NCI-H748 treated with DMSO at 0.1 percent for 48 hours (cell line): ENCODE measurements around the gene PLXDC2.
A peak's percentile ranks its signal among the peaks of the same experiment; 100 is the strongest.
"Not testable (repeated sequence)": the region's sequence is repeated elsewhere in the genome, so short reads cannot be mapped to it uniquely, and the experiment has no call there.

Source experiments
- DNase-seq: peaks from one replicate; lab custom pipeline; 2025; lab: John Stamatoyannopoulos, UW

The PLXDC2 gene

DNA sequence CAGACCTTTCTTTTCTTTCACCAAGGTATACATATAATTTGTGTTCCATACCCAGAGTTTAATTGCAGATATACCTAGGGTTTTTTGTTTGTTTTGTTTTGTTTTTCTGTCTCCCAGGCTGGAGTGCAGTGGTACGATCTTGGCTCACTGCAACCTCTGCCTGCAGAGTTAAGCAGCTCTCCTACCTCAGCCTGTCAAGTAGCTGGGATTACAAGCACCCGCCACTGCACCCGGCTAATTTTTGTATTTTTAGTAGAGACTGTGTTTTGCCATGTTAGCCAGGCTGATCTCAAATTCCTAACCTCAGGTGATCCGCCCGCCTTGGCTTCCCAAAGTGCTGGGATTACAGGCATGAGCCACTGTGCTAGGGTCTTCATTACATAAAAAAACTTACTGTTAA is 228.9 kb downstream of the PLXDC2 start:
- not testable (repeated sequence) for DNase-seq

DNA sequence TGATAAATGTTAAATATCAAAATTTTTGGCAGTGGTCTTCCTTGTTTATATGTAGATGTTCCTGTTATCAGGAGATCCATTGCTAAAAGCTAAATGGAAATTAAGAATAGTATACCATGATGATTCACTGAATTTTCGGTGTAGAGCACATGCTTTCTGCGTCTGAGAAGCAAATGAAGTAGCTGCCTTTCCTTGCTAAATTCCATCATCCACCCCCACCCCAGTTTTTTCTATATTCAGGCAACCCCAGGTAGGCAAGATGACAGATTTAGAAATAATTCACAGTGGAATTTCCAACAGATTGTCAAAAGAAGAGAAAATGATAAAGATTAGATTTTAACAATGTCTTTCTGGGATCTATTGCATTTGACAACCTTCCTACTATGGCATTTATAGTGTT is 231.9 kb downstream of the PLXDC2 start:
- no peak for DNase-seq

DNA sequence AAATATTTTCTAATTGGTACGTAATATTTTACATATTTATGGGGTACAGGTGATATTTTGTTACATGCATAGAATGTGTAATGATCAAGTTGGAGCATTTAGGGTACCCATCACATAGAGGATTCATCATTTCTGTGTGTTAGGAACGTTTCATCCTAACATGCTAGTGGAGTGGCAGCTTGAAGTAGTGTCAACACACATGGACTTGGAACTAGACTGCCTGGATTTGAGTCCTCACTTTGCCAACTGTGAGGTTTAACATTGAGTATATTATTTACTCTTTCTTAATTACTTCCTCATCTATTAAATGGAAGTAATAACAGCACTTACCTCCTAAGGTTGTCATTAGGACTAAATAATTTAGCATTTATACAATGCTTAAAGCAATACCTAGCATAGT is 241.9 kb downstream of the PLXDC2 start:
- DNase-seq = peak; percentile 68

DNA sequence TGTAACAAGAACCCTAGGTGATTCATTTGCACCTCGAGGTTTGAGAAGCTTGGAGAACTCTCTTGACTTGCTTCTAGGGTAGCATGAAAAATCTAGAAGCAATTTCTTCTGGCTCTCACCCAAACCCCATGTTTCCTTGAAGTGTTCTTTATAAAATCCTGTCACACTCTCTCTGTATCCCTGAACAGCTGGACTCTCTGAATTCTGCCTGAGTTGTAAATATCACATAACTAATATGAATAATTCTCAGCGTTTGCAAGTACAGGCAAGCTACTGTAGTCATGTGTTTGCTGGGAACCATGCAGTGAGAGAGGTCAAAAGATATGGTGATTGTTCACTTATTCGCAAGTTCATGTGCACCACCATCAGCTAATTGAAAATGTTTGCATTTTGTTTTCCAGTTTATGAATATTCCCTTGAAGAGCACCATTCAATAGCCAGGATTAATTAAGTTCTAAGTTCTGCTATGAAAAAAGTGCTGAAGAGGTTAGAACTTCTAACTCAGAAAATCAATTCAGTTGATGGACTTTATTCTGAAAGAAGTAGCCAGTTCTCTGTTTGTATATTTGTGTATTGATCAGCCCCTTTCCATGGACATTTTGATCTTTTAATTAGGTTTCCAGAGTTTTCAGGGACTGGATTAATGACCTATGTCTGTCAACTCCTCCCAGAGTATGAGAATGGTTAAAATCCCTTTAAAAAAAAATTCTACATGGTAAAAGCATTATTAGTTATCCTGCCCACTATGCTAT is 243.0 kb downstream of the PLXDC2 start:
- no peak for DNase-seq

GRCh38 chr10:20065814-20066213 is 249.6 kb downstream of the PLXDC2 start:
- no peak for DNase-seq

DNA sequence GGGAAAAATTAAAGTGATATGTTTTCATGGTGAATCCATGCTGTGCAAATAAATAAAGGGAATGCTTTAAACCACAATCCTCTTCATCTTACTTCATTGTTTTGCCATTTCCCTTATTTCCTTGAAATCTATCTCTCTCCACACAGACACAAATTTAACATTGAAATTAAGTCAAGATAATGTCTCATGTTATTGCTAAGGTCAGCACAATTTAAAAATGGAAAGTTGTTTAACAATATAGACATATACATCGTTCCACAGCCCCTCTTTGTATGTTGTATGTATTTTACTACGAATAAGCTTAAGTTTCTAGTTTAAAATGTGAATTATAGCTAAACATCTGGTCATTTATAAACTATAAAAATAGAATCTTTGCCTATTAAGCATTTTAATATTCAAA is 256.9 kb downstream of the PLXDC2 start:
- DNase-seq = no peak

- DNase-seq = no peak
These were observed 259.5 kb downstream of the PLXDC2 start for GRCh38 chr10:20075713-20076112.

DNA sequence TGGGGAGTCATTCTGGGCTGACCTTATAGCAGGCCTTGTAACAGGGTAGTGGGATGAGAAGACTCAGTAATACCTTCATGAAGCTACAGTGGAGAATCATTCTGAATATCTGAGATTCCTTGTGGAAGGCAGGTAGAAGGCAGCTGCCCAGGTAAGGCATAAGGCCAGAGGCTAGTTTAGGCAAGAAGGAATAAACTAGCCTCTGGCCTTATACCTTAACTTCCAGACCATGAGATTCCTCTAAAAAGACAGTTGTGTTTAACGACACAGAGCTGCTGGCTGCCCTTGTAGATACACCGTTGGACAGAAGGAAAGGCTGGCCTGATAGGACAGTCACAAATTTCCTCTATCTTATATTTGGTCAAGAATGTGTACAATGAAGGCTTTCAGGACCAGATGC is 268.2 kb downstream of the PLXDC2 start:
- no peak for DNase-seq

- no peak for DNase-seq
These were observed 268.9 kb downstream of the PLXDC2 start for GRCh38 chr10:20085115-20085514.

GRCh38 chr10:20087353-20087752 is 271.1 kb downstream of the PLXDC2 start:
- DNase-seq = no peak

GRCh38 chr10:20088061-20088701 is 271.9 kb downstream of the PLXDC2 start:
- no peak for DNase-seq

DNA sequence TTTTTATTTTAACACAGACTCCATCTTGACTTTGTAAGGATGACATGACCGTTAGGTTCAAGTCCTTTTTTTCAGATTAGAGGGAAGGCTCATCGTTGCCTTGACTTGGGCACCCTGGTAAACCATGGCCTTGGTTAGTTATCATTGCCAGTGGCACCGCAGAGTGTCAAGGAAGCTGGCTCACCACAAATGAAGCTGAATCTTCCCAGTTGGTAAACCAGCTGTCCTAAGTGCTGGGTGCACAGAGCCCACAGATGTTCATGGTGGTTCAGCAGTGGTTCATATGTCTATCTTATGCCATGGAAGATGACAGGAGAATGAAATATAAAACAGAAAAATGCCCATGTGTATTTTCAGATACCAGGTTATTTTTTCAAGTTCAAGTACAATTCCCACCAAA is 273.6 kb downstream of the PLXDC2 start:
- DNase-seq = no peak

DNA sequence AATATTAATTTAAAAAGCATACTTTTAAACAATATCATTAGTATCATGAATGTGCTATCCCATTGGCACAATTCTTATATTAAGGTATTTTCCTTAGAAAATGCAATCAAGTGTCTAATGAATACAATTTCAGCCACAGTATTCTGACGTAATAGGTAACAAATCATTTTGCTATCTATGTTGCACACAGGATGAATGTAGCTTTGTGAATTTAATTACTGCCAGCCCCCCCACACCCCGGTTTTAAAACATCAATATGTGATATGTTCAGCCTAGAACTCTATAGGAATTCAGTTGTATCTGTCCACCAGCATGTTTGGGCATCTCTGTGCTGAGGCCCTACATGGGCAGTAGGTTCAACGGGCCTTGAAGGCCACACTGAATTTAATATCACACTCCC is 274.6 kb downstream of the PLXDC2 start:
- DNase-seq = no peak

DNA sequence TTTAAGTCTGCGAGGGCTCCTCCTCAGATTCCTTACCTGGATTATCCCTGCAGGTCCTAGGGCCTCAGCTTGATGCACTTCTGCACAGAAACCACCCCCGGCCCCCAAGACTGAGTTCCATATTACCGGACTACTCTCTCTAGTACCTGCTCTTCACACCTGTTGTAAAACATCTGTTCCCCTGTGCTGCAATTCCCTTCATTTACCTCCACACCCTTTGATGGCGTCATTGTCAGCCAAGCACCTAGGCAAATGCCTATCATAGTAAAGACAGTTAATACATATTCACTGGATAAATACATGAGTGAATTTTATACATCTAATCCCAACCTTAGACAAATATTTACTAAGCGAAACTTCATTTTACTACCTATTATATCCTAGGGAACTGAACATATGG is 275.5 kb downstream of the PLXDC2 start:
- peak; percentile 49 for DNase-seq

DNA sequence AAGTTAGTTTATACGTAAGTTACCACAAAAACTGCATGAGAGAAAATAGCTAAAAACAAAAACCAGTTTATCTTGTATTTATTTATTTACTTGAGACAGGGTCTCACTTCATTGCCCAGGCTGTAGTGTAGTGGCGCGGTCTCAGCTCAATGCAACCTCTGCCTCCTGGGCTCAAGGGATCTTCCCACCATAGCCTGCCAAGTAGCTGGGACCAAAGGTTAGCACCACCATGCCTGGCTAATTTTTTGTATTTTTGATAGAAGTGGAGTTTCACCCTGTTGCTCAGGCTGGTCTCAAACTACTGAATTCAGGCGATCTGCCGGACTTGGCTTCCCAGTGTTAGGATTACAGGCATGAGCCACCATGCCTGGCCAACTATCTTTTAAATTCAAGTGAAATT is 277.4 kb downstream of the PLXDC2 start:
- DNase-seq = no peak

- DNase-seq = no peak
These were observed 278.2 kb downstream of the PLXDC2 start for GRCh38 chr10:20094226-20094976.

DNA sequence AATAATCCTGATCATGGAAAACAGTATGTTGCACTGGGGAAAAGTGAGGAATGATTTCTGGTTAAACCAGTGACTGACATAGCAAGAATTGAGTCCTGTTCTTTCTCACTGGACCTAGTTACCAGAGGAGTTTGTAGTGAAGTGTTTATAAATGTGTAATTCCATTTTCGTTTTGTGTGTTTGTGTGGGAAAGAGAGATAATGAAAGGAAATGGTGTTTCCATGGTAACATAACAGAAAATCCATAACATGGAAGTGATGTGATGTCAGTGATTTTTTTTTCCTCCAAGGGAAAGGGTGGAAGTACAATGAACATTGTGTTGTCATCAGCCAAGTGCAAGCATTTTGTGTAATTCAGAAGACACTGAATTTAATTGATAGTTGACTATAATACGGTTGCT is 283.9 kb downstream of the PLXDC2 start:
- no peak for DNase-seq

GRCh38 chr10:20105236-20105635 is 289.0 kb downstream of the PLXDC2 start:
- DNase-seq = no peak

DNA sequence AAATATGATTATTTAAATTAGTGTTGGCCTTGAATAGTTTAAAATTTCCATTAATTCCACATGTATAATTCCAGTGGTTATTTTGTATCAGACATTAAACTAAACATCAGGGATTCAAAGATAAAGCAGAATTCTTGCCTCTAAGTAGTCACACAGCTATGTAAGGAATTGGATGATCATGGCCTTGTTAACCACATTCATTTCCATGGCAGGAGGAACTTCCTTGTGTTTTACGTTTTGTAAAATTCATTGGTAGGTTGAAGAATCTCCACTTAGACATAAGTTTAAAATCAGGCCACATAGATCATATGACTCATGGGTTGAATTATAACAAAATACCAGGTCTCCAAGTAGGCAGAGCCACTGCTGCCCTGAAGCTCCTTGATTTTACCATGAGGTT is 289.7 kb downstream of the PLXDC2 start:
- DNase-seq = no peak

DNA sequence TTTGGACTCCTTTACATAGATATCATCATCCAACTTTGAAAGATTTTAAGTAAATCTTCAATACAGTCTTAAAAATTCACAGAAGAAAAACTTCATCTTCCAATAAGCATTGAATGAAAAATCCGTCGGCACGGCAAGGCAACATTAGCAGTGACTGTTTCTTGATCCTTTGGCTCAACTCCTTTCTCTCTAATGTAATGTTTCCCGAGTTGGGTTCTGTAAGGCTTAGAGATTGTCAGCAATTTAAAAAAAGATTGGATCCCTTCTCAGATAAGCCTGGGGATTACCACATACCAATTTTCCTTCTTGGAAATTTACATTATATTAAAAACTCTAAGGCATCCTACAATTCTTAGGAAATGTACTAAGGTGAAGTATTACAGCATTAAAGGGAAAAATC is 291.8 kb downstream of the PLXDC2 start:
- DNase-seq = no peak

DNA sequence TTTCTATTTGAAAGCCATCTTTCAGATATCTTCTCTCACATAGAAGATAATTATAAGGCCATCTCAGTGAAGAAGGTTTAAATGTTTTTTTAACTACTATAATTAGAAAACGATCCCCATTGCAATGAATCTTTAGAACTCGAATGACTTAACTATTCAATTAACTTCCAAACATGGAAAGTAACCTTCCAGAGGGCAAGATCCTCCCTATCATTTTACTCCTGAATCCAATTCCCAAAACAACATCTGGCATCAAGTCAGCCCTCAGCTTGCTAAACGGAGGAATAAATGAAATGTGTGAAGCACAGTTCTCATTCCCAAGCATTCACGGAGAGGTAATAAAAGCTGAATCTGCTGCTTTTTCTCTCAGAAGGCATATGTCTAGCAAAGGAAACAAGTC is 293.4 kb downstream of the PLXDC2 start:
- no peak for DNase-seq

DNA sequence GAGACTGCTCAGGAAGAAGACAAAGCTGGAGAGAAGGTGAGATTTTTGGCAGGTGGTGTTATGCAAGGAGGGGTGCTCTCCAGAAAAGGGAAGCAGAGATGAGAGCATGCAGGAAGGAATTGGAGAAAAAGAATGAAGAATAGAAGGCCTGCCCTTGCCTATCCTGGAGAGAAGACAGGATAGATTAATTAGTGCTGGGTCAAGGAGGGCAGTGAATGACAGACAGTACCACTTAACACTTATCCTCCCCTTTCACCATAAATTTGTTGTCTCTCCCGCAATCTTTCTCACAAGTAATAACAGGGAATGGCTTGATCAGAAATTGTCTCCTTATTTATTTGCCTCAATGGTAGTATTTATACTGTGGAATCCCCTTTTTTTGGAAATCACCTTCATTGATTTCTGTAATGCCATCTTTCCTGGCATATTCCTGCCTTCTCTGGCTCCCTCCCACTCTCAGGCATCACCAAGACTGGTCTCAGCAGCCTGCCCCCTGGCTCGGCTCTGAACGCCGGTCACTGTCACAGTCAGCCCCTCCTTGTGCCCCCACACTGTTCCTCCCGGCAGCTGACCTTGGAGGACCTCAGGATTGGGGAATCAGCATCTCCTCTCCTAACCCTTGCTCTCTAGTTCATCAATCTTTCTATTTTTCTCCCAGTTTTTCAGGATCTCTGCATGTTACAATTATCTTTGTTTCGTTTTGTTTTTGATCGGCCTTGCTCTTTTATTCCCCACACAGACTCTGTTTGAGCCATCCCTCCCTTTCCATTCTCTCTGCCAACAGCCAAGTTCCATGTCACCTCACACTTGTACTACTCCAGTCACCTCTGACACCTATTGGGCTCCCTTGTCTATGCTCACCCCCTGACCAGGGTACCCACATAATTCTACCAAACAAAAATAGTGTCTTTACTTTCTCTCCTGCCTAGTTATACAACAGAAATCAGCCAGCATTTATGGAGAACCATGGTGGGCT is 294.2 kb downstream of the PLXDC2 start:
- no peak for DNase-seq
